ENCODE results near the gene TENM4. TPM values are rescaled to one million over a fixed set of nuclear protein-coding genes. Genes with fewer than 3 reads are reported as not detected.

Gene TENM4
- total RNA-seq, 1 donor from 2014 or later: 117 TPM

DNA sequence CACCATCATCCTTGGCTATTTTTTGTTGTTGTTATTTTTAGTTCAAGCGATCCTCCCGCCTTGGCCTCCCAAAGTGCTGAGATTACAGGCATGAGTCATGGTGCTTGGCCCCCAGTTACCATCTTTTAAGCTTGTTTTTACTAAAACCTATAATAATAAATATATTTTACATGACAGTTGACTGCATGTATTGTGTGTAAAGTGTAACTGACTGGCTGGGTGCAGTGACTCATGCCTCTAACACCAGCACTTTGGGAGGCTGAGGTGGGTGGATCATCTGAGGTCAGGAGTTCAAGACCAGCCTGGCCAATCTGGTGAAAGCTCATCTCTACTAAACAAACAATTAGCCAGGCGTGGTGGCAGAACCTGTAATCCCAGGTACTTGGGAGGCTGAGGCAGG, 386.2 kb downstream of the TENM4 start:
- TF ChIP-seq, protein P1, sequence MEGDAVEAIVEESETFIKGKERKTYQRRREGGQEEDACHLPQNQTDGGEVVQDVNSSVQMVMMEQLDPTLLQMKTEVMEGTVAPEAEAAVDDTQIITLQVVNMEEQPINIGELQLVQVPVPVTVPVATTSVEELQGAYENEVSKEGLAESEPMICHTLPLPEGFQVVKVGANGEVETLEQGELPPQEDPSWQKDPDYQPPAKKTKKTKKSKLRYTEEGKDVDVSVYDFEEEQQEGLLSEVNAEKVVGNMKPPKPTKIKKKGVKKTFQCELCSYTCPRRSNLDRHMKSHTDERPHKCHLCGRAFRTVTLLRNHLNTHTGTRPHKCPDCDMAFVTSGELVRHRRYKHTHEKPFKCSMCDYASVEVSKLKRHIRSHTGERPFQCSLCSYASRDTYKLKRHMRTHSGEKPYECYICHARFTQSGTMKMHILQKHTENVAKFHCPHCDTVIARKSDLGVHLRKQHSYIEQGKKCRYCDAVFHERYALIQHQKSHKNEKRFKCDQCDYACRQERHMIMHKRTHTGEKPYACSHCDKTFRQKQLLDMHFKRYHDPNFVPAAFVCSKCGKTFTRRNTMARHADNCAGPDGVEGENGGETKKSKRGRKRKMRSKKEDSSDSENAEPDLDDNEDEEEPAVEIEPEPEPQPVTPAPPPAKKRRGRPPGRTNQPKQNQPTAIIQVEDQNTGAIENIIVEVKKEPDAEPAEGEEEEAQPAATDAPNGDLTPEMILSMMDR (IDR thresholded peaks at IDR 0.05; ENCODE audit: unreplicated experiment): no peak
- Mint-ChIP-seq H3K9me3 (ENCODE audit: low read depth) (no peaks in the 10 kb centered on the region), H3K4me1 (ENCODE audit: low read depth) (peaks cover 4% of the 10 kb centered on the region), H3K36me3 (ENCODE audit: insufficient read depth) (peaks cover 4% of the 10 kb centered on the region), H3K27me3 (no peaks in the 10 kb centered on the region), H3K27ac (no peak overlapping the region), H3K4me3 (ENCODE audit: low read depth) (no peak overlapping the region)
- DNase-seq (ENCODE audit: low spot score, unreplicated experiment): no peak

DNA sequence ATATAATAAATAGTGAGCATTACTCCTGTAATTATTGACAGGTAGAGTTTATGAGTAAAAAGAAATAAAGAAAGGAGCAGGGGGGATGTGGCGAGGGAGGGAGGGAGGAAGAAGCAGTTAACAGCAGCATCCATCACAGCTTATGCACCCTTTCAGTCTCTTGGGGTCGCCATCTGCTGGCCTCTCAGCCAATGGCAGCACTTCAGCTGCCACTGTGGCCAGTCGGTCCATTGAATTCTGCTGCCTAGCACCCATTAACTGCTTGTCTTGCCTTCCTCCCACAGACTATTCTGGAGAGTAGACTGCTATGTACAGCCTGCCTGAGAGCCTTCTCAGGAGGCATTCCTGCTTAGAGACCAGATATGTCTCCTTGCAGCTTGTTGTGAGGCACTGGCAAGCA, 388.3 kb downstream of the TENM4 start:
- no peak overlapping the region for H3K27ac Mint-ChIP-seq
- no peaks in the 10 kb centered on the region for H3K27me3 Mint-ChIP-seq
- H3K9me3 Mint-ChIP-seq (ENCODE audit: low read depth): no peaks in the 10 kb centered on the region
- no peaks in the 10 kb centered on the region for H3K4me1 Mint-ChIP-seq (ENCODE audit: low read depth)
- H3K36me3 Mint-ChIP-seq (ENCODE audit: insufficient read depth): peaks cover 4% of the 10 kb centered on the region
- no peak for DNase-seq (ENCODE audit: low spot score, unreplicated experiment)
- H3K4me3 Mint-ChIP-seq (ENCODE audit: low read depth): no peak overlapping the region
- TF ChIP-seq, protein P1 (IDR thresholded peaks at IDR 0.05; ENCODE audit: unreplicated experiment): peak; percentile 35

DNA sequence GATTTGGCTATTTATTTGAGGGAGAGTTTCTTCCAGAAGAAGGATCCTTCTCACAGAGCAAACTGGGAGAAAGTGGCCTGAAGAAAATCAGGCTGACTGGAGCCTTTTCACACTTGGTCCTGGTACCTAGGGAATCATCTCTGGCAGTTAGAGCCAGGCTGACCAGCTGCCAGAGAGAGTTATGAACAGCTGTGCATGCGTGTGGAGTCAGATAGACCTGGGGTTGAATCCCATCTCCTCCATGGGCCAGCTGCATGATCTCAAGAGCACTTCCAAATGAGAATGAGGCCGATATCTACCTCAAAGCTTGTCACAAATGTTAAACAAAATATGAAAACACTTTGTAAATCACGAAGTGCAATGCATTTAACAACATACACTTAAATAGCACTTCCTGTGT, 390.0 kb downstream of the TENM4 start:
- TF ChIP-seq, protein P1 (IDR thresholded peaks at IDR 0.05; ENCODE audit: unreplicated experiment): no peak
- Mint-ChIP-seq H3K36me3 (ENCODE audit: insufficient read depth) (no peaks in the 10 kb centered on the region), H3K4me1 (ENCODE audit: low read depth) (peaks cover 3% of the 10 kb centered on the region), H3K4me3 (ENCODE audit: low read depth) (no peak overlapping the region), H3K27me3 (no peaks in the 10 kb centered on the region), H3K9me3 (ENCODE audit: low read depth) (no peaks in the 10 kb centered on the region), H3K27ac (no peak overlapping the region)
- DNase-seq (ENCODE audit: low spot score, unreplicated experiment): no peak

DNA sequence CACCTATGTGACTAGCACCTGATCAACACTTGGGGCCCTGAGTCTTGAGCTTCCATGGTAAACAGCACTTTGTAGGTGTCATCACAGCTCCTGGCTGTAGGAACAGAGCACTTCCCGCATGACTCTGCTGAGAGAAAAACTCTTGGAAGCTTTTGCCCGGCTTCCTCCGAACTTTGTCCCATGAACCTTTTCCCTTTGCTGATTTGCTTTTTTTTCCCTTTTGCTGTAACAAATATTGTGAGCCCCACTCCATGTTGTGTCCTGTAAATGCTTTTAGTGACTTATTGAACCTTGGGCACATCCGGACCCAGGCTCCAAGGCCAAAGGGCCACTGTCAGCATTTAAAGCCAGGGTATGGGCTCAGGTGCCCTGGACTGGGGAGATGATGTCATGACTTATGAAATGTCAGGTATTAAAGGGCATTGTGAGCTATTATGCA, 391.1 kb downstream of the TENM4 start:
- no peak overlapping the region for H3K27ac Mint-ChIP-seq
- no peak overlapping the region for H3K4me3 Mint-ChIP-seq (ENCODE audit: low read depth)
- DNase-seq (ENCODE audit: low spot score, unreplicated experiment): no peak
- H3K9me3 Mint-ChIP-seq (ENCODE audit: low read depth): no peaks in the 10 kb centered on the region
- no peaks in the 10 kb centered on the region for H3K27me3 Mint-ChIP-seq
- TF ChIP-seq, protein P1 (IDR thresholded peaks at IDR 0.05; ENCODE audit: unreplicated experiment): no peak
- H3K4me1 Mint-ChIP-seq (ENCODE audit: low read depth): peaks cover 11% of the 10 kb centered on the region
- H3K36me3 Mint-ChIP-seq (ENCODE audit: insufficient read depth): no peaks in the 10 kb centered on the region

DNA sequence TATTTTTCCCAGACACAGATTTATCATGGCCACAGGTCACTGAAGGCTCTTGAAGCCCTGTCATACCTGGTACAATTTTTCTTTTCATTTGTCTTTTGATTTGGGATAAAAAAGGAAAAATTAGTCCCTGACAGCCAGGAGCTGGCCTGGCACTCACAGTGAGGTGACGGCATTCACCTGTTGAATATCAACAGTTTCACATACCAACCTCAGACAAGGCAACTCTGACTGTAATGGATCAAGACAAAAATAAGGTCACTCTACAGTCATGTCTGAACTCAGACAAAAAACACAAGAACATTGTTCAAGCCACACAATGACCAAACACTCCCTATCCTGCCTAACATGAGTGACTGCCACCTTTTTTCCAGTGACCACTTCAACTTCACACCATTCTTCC, 392.9 kb downstream of the TENM4 start:
- Mint-ChIP-seq H3K4me3 (ENCODE audit: low read depth) (no peak overlapping the region), H3K36me3 (ENCODE audit: insufficient read depth) (no peaks in the 10 kb centered on the region), H3K27ac (no peak overlapping the region), H3K4me1 (ENCODE audit: low read depth) (peaks cover 11% of the 10 kb centered on the region), H3K9me3 (ENCODE audit: low read depth) (no peaks in the 10 kb centered on the region), H3K27me3 (no peaks in the 10 kb centered on the region)
- TF ChIP-seq, protein P1 (IDR thresholded peaks at IDR 0.05; ENCODE audit: unreplicated experiment): no peak
- DNase-seq (ENCODE audit: low spot score, unreplicated experiment): no peak

All from progenitor cell of endocrine pancreas (in vitro differentiated cells).